GM12864 (cell line): ENCODE results near the gene CFAP46.
"Not testable (repeated sequence)": the region's sequence is repeated elsewhere in the genome, so short reads cannot be mapped to it uniquely, and the experiment has no call there.

Experiments used
- DNase-seq: peaks from one replicate; pipeline ENCODE4 v3.0.0-alpha.2; 2011; ENCODE audit warnings: low read depth
- H3K4me3 ChIP-seq: 2 replicates; pipeline ENCODE4 v1.5.1; 2011; ENCODE audit warnings: mild to moderate bottlenecking, low read depth, low read length, control low read depth
- TF ChIP-seq, protein P1 (sequence below): IDR thresholded peaks from 2 replicates; pipeline ENCODE4 v1.5.1; 2011; ENCODE audit warnings: low read depth, mild to moderate bottlenecking, moderate library complexity, low read length, control low read depth, inconsistent platforms; ENCODE audit errors: missing control alignments

Gene CFAP46

DNA sequence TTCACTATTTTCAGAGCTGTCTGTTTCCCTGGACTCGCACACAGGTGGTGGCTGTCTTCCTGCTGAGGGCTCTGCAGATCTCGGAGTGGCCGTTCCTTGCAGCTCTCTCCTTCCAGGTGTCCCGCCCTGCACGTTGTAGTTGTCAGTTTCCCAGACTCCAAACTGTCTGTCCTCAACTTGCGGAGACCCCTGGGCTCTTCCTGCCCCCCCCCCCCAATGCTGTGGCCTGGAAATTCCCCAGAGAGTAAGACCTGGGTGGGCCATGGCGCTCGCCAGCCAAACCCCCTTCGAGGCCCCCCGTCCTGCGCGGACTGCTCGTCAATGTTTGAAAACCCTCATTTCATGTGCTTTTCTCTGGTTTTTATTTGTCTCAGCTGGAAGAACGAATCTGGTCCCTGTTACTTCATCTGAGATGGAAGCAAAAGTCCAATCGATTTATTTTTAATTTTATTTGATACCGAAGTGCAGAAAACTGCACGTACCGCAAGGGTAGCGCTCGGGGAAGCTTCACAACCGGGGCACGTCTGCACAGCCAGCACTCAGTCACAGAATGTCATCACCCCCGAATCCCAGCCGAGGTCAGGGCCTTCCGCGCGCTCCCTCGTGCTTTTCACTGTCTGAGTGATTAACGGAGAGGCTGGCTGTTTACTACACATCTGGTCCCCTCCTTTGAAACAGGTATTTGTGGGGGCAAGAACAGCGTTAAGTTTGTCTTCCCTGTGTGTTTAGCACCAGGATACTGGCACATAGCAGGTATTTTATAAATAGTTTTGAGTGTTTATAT is 110.0 kb downstream of the CFAP46 start:
- no peak for DNase-seq
- TF ChIP-seq, protein P1, sequence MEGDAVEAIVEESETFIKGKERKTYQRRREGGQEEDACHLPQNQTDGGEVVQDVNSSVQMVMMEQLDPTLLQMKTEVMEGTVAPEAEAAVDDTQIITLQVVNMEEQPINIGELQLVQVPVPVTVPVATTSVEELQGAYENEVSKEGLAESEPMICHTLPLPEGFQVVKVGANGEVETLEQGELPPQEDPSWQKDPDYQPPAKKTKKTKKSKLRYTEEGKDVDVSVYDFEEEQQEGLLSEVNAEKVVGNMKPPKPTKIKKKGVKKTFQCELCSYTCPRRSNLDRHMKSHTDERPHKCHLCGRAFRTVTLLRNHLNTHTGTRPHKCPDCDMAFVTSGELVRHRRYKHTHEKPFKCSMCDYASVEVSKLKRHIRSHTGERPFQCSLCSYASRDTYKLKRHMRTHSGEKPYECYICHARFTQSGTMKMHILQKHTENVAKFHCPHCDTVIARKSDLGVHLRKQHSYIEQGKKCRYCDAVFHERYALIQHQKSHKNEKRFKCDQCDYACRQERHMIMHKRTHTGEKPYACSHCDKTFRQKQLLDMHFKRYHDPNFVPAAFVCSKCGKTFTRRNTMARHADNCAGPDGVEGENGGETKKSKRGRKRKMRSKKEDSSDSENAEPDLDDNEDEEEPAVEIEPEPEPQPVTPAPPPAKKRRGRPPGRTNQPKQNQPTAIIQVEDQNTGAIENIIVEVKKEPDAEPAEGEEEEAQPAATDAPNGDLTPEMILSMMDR = no peak
- H3K4me3 ChIP-seq = no peak overlapping the region

DNA sequence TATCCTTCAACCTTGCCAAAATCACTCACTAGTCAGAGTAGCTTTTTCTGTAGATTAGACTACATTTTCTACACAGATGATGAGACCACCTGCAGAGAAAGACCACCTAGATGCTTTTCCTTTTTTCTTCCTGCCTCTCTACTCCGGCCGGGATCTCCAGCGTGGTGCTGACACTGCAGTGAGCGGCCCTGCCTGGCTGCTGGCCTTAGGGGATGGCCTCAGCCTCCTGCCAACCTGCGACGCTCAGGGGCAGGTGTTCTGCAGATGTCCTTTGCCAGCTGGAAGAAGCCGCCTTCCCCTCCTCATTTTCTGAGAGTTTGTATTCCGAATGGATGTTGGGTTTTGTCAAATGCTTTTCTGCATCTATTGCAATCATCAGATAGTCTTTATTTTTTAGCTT is 113.0 kb downstream of the CFAP46 start:
- TF ChIP-seq, protein P1 = no peak
- DNase-seq = no peak
- H3K4me3 ChIP-seq = no peak overlapping the region

DNA sequence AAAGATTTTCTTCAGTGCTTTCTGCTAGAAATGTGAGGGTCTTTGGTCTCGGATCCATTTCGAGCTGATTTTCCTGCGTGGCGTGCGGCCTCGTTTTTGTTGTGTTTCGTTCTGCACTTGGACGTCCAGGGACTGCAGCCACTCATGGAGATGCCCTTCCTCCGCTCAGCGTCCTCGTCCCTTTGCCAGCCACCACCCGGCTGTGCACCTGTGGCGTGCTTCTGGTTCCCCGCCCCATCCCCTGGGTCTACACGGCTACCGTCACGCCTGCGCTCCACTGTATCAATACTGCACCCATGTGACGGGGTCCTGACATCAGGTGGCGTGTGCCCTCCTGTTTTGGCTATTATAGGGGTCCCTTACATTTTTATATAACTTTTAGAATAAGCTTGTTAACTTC is 113.7 kb downstream of the CFAP46 start:
- H3K4me3 ChIP-seq = no peak overlapping the region
- TF ChIP-seq, protein P1 = no peak
- DNase-seq = no peak

DNA sequence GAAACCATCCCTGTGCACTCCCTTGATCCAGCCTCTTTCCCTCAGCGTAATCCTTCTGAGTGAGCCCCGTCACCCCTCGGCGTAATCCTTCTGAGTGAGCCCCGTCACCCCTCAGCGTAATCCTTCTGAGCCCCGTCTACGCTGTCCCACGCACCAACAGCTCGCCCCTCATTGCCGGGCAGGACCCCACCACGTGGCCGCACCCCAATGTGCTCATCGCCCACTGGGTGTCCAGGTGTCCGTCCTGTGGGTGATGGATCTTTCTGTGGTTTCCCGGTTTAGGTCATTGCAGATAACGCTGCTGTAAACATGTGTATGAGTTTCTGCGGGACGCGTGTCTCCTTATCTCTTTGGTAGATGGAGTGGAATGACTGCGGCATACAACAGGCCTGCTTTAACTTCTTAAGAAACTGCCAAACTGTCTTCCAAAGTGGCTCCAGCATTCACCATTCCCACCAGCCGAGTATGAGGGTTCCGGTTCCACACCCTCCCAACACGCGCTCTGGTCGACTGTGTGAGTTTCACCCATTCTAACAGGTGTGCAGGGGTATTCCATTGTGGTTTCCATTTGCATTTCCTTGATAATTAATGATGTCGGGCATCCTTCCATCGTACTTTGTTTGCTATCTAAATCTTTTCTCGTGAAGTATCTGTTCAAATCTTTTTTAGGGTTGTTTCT is 114.4 kb downstream of the CFAP46 start:
- no peak overlapping the region for H3K4me3 ChIP-seq
- TF ChIP-seq, protein P1 = no peak
- DNase-seq = no peak

DNA sequence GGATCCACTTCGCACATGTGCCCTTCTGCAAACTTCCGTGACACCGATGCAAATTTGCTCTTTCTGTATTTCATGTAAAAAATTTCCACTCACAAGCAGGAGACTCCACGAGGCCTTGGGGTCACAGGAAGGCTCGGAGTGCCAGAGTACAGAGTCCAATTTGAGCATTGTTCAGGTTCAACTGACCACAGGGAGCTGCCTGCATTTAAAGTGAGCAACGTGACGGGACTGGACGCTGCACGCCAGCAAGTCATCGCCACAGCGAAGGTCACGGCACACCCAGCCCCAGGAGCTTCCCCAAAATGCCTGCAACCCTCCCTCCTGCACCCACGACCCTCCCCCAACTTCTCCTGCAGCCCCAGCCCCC is 115.0 kb downstream of the CFAP46 start:
- TF ChIP-seq, protein P1 = no peak
- DNase-seq = no peak
- no peak overlapping the region for H3K4me3 ChIP-seq

DNA sequence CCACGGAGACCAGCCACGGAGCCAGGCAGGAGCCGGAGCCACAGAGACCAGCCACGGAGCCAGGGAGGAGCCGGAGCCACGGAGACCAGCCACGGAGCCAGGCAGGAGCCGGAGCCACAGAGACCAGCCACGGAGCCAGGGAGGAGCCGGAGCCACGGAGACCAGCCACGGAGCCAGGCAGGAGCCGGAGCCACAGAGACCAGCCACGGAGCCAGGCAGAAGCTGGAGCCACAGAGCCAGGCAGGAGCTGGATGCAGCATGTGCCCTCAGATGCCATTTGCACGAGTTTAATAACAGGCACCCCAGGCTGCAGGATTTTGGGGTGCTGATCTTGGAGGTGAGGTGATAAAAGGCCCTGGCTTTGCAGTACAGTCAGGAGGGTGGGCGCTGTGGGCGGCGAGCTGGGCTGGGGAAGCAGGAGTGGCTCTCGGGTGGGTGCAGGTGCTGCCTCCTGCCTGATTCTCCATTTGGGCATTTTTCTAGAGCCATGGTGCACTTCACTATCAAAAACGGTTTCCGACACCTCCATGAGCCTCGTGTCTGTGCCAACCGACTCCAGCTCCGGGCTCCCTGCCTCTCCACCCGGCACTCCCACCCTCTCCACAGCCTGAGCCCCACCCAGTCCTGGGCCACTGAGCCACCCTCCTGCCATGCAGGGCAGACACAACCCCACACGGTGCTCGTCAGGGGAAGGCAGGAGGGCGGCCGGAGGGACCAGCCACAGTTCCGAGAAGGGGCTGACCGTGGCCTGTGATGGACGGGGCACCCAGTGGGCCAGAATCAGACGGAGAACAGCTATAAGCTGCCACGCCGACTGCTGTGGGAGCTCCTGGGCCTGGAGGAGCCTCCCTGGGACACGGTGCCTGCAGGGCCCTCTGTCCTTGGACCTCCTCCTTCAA is 115.6 kb downstream of the CFAP46 start:
- TF ChIP-seq, protein P1 = no peak
- DNase-seq = no peak
- H3K4me3 ChIP-seq = no peak overlapping the region

DNA sequence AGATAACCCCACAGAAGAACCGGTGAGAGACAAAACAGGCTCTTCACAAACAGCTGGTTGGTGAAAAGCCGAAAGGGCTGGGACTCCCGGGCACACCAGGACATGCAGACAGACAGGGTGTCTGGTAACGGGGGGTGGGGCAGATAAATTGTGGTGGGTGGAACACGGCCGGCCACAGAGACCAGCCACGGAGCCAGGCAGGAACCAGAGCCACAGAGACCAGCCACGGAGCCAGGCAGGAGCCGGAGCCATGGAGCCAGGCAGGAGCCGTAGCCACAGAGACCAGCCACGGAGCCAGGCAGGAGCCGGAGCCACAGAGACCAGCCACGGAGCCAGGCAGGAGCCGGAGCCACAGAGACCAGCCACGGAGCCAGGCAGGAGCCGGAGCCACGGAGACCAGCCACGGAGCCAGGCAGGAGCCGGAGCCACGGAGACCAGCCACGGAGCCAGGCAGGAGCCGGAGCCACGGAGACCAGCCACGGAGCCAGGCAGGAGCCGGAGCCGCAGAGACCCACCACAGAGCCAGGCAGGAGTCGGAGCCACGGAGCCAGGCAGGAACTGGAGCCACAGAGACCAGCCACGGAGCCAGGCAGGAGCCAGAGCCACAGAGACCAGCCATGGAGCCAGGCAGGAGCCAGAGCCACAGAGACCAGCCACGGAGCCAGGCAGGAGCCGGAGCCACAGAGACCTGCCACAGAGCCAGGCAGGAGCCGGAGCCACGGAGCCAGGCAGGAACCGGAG is 116.4 kb downstream of the CFAP46 start:
- H3K4me3 ChIP-seq, DNase-seq: not testable (repeated sequence)
